OCI-LY3 (cell line): ENCODE results near the gene RAF1.

Experiments used
- CTCF ChIP-seq: fragments of 200-600, 300-600 bp; sonication (generic); IDR thresholded peaks from 2 replicates; pipeline ENCODE4 v1.5.1; 2014; ENCODE audit warnings: antibody characterized with exemption, low read length, low read depth
- EZH2phosphoT487 ChIP-seq: fragments of 200-600 bp; shearing (Covaris generic); IDR thresholded peaks from 2 replicates; pipeline ENCODE4 v1.6.1; 2018; ENCODE audit warnings: antibody characterized with exemption, mixed run types, low read depth

DNA sequence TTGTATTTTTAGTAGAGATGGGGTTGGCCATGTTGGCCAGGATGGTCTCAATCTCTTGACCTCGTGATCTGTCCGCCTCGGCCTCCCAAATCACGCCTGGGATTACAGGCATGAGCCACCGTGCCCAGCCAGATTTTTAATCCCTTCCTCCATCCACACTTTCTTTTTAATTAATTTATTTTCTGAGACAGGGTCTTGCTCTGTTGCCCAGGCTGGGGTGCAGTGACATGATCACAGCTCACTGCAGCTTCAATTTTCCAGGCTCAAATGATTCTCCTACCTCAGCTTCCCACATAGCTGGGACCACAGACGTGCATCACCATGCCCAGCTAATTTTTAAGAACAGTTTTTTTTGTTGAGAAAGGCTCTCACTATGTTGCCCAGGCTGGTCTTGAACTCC lies 43.6 kb downstream of the RAF1 start:
- TF ChIP-seq CTCF, result no peak
- TF ChIP-seq EZH2phosphoT487, result no peak
